Measurements from ENCODE around the gene IQGAP2. TPM values are rescaled to one million over a fixed set of nuclear protein-coding genes. Genes with fewer than 3 reads are reported as not detected.

Gene IQGAP2
- total RNA-seq, 1 donor = 1.2 TPM

GRCh38 chr5:76526950-76527583, 124.0 kb downstream of the IQGAP2 start:
- TF ChIP-seq, protein P1, sequence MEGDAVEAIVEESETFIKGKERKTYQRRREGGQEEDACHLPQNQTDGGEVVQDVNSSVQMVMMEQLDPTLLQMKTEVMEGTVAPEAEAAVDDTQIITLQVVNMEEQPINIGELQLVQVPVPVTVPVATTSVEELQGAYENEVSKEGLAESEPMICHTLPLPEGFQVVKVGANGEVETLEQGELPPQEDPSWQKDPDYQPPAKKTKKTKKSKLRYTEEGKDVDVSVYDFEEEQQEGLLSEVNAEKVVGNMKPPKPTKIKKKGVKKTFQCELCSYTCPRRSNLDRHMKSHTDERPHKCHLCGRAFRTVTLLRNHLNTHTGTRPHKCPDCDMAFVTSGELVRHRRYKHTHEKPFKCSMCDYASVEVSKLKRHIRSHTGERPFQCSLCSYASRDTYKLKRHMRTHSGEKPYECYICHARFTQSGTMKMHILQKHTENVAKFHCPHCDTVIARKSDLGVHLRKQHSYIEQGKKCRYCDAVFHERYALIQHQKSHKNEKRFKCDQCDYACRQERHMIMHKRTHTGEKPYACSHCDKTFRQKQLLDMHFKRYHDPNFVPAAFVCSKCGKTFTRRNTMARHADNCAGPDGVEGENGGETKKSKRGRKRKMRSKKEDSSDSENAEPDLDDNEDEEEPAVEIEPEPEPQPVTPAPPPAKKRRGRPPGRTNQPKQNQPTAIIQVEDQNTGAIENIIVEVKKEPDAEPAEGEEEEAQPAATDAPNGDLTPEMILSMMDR (IDR thresholded peaks at IDR 0.05; ENCODE audit: insufficient read depth, low read length) = no peak
- no peak overlapping the region for H3K4me3 ChIP-seq (ENCODE audit: low read depth, low read length)
- DNase-seq (ENCODE audit: low read depth) = peak; percentile 15

DNA sequence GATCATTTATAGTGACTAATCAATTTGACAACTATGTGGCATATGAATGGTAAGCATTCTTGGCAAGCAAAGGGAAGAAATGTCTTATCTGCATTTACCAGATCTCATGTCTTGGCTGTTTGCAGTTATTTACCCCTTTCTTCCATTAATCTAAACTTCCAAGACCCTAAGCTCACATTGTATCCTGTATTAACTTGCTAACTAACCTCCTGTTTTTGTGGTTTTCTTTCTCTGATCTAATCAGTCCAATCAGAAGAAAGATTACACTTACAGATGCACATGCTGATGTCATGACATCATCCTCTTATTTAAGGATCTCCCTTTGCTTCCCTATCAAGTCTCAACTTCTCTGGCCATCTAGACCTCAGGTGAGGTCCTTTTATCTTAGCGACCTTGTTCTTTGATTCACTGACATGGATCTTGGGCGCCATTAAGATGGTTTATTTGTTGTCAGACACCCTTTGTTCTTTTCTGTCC, 124.6 kb downstream of the IQGAP2 start:
- TF ChIP-seq, protein P1 (IDR thresholded peaks at IDR 0.05; ENCODE audit: insufficient read depth, low read length) = no peak
- H3K4me3 ChIP-seq (ENCODE audit: low read depth, low read length) = no peak overlapping the region

DNA sequence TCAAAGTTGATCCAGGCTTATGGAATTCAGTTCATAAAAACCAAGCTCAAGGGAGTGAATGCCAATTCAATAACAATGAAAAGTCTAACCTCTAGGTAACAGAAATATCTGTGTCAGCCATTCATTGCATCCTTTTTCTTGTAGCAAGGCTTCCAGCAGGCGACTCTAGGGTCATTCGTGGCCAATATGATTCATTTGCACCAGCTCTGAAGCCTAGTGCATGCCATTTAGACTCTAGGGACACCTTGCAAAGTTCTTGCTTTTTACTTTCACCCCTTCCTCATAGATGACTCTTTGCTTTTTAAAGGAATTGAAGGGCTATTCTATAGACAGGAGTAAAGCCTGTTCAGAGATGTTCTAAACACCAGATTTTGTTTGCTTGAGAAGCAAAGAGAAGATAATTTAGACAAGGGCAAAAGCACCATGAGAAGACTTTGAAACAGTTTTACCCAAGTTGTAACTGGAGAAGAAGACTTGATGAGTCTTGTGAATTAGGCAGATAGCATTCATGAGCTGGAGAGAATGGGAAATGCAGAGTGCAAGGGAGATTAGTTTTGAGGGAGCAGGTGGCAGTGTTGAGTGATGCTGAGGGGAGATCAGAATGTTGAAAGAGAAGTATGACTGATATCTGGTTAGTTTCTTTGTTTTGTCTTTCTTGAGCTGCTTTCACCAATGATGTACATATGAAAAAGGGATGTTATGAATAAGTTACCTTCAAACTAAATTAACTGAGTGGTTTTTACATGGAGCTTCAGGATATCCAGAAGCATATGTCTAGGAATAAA, 125.7 kb downstream of the IQGAP2 start:
- H3K4me3 ChIP-seq (ENCODE audit: low read depth, low read length) = no peak overlapping the region
- DNase-seq (ENCODE audit: low read depth) = no peak
- TF ChIP-seq, protein P1 (IDR thresholded peaks at IDR 0.05; ENCODE audit: insufficient read depth, low read length) = no peak

More for the DNA sequence above, 124.6 kb downstream of the IQGAP2 start:
- peak; percentile 61 for DNase-seq (ENCODE audit: low read depth)

DNA sequence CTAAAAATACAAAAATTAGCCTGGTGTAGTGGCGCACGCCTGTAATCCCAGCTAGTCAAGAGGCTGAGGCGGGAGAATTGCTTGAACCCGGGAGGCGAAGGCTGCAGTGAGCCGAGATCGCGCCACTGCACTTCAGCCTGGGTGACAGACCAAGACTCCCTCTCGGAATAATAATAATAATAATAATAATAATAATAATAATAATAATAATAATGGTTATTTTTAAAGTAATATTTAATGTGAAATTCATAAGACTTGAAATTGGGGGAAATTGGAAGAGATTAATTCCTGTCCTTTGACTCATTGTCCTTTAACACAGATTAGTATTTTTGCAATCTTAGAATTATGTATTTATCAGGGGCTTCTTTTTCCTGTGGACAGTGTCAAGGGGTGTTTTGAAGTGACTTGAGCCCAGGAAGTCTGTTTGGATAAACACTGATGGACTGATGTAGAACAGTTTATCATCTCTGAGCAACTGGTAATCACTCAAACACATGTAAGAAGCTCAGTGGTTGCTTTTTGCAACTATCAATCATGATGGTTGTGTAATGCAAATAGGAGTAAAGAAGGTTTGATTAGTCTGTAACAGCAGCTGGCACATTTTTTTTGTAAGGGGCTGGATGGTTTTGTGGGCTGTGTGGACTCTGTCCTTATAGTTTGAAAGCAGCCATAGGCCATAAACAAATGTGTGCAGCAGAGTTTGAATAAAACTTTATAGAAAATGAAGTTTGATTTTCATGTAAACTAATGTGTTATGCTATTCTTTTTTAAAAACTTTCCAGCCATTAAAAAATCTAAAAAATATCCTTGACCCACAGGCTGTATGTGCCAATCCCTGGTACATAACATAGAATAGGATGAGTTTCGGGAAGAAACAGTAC, 126.6 kb downstream of the IQGAP2 start:
- TF ChIP-seq, protein P1 (IDR thresholded peaks at IDR 0.05; ENCODE audit: insufficient read depth, low read length) = no peak
- no peak overlapping the region for H3K4me3 ChIP-seq (ENCODE audit: low read depth, low read length)
- no peak for DNase-seq (ENCODE audit: low read depth)

- DNase-seq (ENCODE audit: low read depth) = no peak
- TF ChIP-seq, protein P1 (IDR thresholded peaks at IDR 0.05; ENCODE audit: insufficient read depth, low read length) = no peak
- H3K4me3 ChIP-seq (ENCODE audit: low read depth, low read length) = no peak overlapping the region
Observed at GRCh38 chr5:76532052-76532451, 129.0 kb downstream of the IQGAP2 start.

GRCh38 chr5:76532973-76533372, 129.9 kb downstream of the IQGAP2 start:
- TF ChIP-seq, protein P1 (IDR thresholded peaks at IDR 0.05; ENCODE audit: insufficient read depth, low read length) = no peak
- no peak for DNase-seq (ENCODE audit: low read depth)

More at GRCh38 chr5:76532973-76533372, 129.9 kb downstream of the IQGAP2 start:
- H3K4me3 ChIP-seq (ENCODE audit: low read depth, low read length) = no peak overlapping the region

All from fibroblast of the aortic adventitia (primary cell).